Nephron (organoid): ENCODE results near the gene FKBP8.

ENCODE experiments used
- H3K27ac Mint-ChIP-seq, 3 experiments: 2 replicates each; pipeline ENCODE4 v1.8.0; 2020; ENCODE audit warnings: mixed read lengths in 3 of 3, mild to moderate bottlenecking in 2 of 3, moderate library complexity in 1 of 3
- H3K27me3 Mint-ChIP-seq: 2 replicates; pipeline ENCODE4 v1.8.0; 2021; ENCODE audit warnings: low read depth, mild to moderate bottlenecking, moderate library complexity, mixed read lengths
- H3K36me3 Mint-ChIP-seq: 2 replicates; pipeline ENCODE4 v1.8.0; 2020; ENCODE audit warnings: low read depth, mixed read lengths
- H3K4me1 Mint-ChIP-seq: 2 replicates; pipeline ENCODE4 v1.8.0; 2020; ENCODE audit warnings: mixed read lengths
- H3K4me3 Mint-ChIP-seq, 3 experiments: 2 replicates each; pipeline ENCODE4 v1.8.0; 2020; ENCODE audit warnings: mild to moderate bottlenecking in 3 of 3, mixed read lengths in 3 of 3, moderate library complexity in 2 of 3
- H3K9me3 Mint-ChIP-seq: 2 replicates; pipeline ENCODE4 v1.8.0; 2020; ENCODE audit warnings: mixed read lengths
- TF ChIP-seq, protein P1 (sequence below), 3 experiments: fragments of 200-600 bp; sonication (generic); IDR thresholded peaks; one replicate each; pipeline ENCODE4 v1.5.0; 2021; ENCODE audit warnings: antibody characterized with exemption in 3 of 3; ENCODE audit not compliant: unreplicated experiment in 3 of 3

FKBP8 gene

DNA sequence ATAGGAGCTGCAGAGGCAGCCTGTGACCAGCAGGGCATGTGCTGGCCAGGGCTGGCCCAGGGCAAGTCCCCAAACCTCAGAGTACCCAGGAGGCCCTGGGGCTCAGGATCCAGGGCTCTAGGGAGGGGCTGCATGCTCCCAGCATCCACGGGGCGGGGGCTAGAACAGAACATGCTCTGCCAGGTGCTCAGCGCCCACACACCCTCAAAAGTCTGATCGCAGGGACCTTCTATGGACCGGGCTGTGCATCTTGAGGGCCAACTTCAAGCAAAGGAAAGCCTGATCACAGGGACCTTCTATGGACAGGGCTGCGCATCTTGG, 55.0 kb downstream of the FKBP8 start:
- Mint-ChIP-seq H3K27me3 (no peaks in the 10 kb centered on the region), H3K9me3 (no peaks in the 10 kb centered on the region), H3K36me3 (no peaks in the 10 kb centered on the region), H3K4me1 (peaks cover 32% of the 10 kb centered on the region), H3K4me3 (no peak overlapping the region), H3K27ac (no peak overlapping the region)
- TF ChIP-seq, protein P1, sequence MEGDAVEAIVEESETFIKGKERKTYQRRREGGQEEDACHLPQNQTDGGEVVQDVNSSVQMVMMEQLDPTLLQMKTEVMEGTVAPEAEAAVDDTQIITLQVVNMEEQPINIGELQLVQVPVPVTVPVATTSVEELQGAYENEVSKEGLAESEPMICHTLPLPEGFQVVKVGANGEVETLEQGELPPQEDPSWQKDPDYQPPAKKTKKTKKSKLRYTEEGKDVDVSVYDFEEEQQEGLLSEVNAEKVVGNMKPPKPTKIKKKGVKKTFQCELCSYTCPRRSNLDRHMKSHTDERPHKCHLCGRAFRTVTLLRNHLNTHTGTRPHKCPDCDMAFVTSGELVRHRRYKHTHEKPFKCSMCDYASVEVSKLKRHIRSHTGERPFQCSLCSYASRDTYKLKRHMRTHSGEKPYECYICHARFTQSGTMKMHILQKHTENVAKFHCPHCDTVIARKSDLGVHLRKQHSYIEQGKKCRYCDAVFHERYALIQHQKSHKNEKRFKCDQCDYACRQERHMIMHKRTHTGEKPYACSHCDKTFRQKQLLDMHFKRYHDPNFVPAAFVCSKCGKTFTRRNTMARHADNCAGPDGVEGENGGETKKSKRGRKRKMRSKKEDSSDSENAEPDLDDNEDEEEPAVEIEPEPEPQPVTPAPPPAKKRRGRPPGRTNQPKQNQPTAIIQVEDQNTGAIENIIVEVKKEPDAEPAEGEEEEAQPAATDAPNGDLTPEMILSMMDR (IDR thresholded peaks at IDR 0.05; ENCODE audit: unreplicated experiment in 3 of 3) = no peak

DNA sequence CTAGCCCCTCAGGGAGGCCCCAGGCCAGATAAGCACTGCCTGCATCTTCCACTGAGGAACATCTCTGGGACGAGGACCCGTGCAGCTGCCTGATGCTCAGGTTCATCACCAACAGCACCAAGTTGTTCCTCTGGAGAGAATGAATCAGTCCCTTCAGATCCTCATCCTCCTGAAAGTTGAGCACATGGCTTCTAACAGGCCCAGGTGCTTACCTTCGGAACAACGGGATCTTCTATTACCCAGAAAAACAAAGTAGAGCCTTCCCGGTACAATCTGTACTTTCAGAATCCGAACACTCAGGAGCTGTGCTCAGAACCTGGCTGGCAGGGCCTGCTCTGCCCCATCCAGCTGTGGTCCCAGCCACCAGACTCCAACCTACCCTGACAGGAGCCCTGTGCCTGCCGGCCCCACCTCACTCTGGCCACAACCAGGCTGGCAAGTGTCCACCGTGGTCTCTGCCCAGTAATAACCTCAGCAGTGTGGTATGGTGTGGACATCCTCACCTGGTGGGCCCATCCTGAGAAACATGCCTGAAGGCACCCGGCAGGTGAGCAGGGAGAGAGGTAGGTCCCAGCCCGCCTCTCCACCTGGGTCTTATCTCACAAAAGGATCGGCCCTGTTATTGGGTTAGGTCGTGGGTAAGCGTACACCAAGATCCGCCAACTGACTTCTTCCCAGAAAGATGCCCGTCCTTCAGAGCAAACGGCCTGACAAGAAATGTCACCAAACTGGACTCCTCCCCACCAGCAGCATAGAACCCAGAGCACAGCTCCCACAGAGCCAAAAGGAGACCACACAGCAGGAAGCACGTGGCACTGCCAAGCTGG, 55.6 kb downstream of the FKBP8 start:
- no peaks in the 10 kb centered on the region for H3K27me3 Mint-ChIP-seq
- TF ChIP-seq, protein P1 (IDR thresholded peaks at IDR 0.05; ENCODE audit: unreplicated experiment in 3 of 3) = no peak
- H3K9me3 Mint-ChIP-seq = no peaks in the 10 kb centered on the region
- H3K27ac Mint-ChIP-seq = no peak overlapping the region
- no peak overlapping the region for H3K4me3 Mint-ChIP-seq
- H3K4me1 Mint-ChIP-seq = peaks cover 38% of the 10 kb centered on the region
- no peaks in the 10 kb centered on the region for H3K36me3 Mint-ChIP-seq

DNA sequence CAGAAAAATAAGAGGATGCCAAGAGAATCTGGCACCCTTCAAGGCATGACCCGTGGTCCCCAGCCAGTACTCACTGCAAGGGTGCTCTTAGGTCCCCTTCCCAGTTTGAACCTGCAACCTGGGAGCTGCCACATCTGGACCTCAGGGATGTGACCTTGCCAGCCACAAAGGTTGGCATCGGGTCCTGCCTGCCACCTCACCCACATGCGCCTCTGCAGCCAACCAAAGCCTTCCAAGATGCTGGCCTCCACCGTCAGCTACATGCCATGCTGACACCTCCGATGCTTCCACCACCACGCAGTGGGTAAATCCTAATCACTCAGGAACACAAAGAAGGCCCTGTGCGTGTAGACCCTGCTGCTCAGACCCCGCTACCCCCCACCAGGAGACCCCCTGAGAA, 56.6 kb downstream of the FKBP8 start:
- Mint-ChIP-seq H3K9me3 (no peaks in the 10 kb centered on the region), H3K4me1 (peaks cover 39% of the 10 kb centered on the region), H3K36me3 (no peaks in the 10 kb centered on the region), H3K27ac (peak overlapping the region in 1 of 3 experiments; percentile 55), H3K27me3 (no peaks in the 10 kb centered on the region), H3K4me3 (peak overlapping the region in 1 of 3 experiments; percentile 38)
- TF ChIP-seq, protein P1 (IDR thresholded peaks at IDR 0.05; ENCODE audit: unreplicated experiment in 3 of 3) = no peak

DNA sequence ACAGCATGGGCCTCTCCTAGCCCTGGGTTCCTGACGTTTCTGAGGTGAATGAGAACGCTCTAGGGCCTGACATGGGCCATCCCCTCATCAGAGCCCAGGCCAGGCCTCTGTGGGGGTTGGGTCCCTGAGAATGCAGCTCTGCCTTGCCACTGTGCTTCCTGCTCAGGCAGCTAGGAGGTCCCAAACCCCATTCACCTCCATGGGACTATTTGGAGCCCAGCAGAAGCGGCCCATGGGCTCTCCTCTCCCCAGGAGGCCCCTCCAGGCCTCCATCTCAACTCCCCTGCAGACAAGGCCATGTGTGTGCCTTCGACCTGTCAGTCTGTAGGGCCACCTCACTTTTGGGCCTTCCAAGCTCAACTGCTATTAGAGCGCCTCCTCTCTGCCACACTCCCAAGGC, 58.4 kb downstream of the FKBP8 start:
- no peaks in the 10 kb centered on the region for H3K9me3 Mint-ChIP-seq
- H3K36me3 Mint-ChIP-seq = no peaks in the 10 kb centered on the region
- H3K4me3 Mint-ChIP-seq = no peak overlapping the region
- TF ChIP-seq, protein P1 (IDR thresholded peaks at IDR 0.05; ENCODE audit: unreplicated experiment in 3 of 3) = no peak
- no peak overlapping the region for H3K27ac Mint-ChIP-seq
- H3K4me1 Mint-ChIP-seq = peaks cover 46% of the 10 kb centered on the region
- no peaks in the 10 kb centered on the region for H3K27me3 Mint-ChIP-seq

DNA sequence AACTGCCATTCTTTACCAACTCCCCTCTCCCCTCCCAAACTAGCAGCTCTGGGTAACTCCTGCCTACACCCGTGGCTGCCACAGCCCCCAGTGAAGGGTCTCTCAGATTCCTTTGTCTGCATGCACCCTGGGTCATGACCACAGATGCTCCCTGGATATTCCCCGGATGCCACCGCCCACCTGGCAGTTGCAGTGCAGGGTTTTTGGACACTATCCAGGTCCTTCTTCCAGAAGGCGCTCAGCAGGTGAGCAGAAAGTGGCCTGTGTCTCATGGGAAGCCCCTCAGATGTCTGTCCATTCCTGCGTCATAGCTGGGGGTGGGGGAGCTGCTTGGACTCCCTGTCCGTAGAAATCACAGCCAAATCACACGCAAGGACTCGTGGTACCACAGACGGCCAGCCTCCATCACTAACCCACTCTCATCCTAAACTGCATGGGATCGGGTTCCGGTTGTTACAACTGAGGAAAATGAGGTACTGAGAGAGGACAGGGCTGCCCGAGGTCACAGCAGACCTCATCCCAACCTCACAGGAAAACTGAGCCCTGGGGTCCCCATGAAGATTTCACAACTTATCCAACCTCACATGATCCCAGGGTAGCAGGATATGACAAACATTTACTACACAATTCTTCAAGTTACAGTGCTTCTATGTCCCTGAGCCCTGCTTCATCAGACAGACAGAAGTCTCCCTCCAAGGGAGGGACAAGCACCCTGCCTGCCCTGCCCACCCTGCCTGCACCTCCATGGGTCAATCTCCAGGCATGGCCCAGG, 60.1 kb downstream of the FKBP8 start:
- peak overlapping the region in 1 of 3 experiments; percentile 42 for H3K27ac Mint-ChIP-seq
- TF ChIP-seq, protein P1 (IDR thresholded peaks at IDR 0.05; ENCODE audit: unreplicated experiment in 3 of 3) = no peak
- no peak overlapping the region for H3K4me3 Mint-ChIP-seq
- H3K27me3 Mint-ChIP-seq = no peaks in the 10 kb centered on the region
- no peaks in the 10 kb centered on the region for H3K9me3 Mint-ChIP-seq
- no peaks in the 10 kb centered on the region for H3K36me3 Mint-ChIP-seq
- peaks cover 51% of the 10 kb centered on the region for H3K4me1 Mint-ChIP-seq
